Spleen (tissue), 11 donors: ENCODE results near the gene DBI. TPM values are rescaled to one million over a fixed set of nuclear protein-coding genes. Genes with fewer than 3 reads are reported as not detected.

Experiments
- DNase-seq: peaks from one replicate; pipeline ENCODE4 v3.0.0-alpha.2; 2020
- H3K27ac ChIP-seq, 8 donors: fragments of 200-600 bp; sonication (generic) in 7 of 8; 1 replicate in 4 of 8; 2 replicates in 4 of 8; pipeline versions ENCODE4 v1.5.0 to v1.8.0; 2016 to 2021; ENCODE audit warnings: inconsistent platforms in 4 of 8, mild to moderate bottlenecking in 4 of 8, moderate library complexity in 1 of 8
- H3K27me3 ChIP-seq, 7 donors: fragments of 200-600 bp; sonication (generic) in 6 of 7; replicated peaks in 1 of 7; 1 replicate in 4 of 7; 2 replicates in 3 of 7; pipeline versions ENCODE4 v1.5.0 to v1.8.0; 2016 to 2021; ENCODE audit warnings: inconsistent platforms in 3 of 7, mild to moderate bottlenecking in 1 of 7
- H3K36me3 ChIP-seq, 6 donors: fragments of 200-600 bp; sonication (generic) in 5 of 6; 1 replicate in 4 of 6; 2 replicates in 2 of 6; pipeline versions ENCODE4 v1.5.0 to v1.8.0; 2016 to 2021; ENCODE audit warnings: inconsistent platforms in 2 of 6
- H3K4me1 ChIP-seq, 6 donors: fragments of 200-600 bp; sonication (generic) in 5 of 6; 1 replicate in 3 of 6; 2 replicates in 3 of 6; pipeline versions ENCODE4 v1.5.0 to v1.8.0; 2016 to 2021; ENCODE audit warnings: inconsistent platforms in 3 of 6
- H3K4me3 ChIP-seq, 8 donors: fragments of 200-600 bp; sonication (generic) in 7 of 8; 1 replicate in 4 of 8; 2 replicates in 4 of 8; pipeline versions ENCODE4 v1.5.0 to v1.8.0; 2016 to 2021; ENCODE audit warnings: inconsistent platforms in 4 of 8, mild to moderate bottlenecking in 4 of 8, moderate library complexity in 2 of 8
- H3K9me3 ChIP-seq, 8 donors: fragments of 200-600 bp; sonication (generic) in 7 of 8; 1 replicate in 4 of 8; 2 replicates in 4 of 8; pipeline versions ENCODE4 v1.5.0 to v1.8.0; 2016 to 2021; ENCODE audit warnings: inconsistent platforms in 4 of 8
- CTCF ChIP-seq, 11 experiments: fragments of 200-600 bp in 7 of 11; fragments of 450-650 bp in 4 of 11; sonication (generic) in 4 of 11; IDR thresholded peaks in 8 of 11; conservative IDR thresholded peaks in 3 of 11; 1 replicate in 7 of 11; 2 replicates in 4 of 11; pipeline versions ENCODE4 v1.4.0 to v1.8.0; 2016 to 2021; ENCODE audit warnings: antibody characterized with exemption in 11 of 11, inconsistent platforms in 4 of 11, mild to moderate bottlenecking in 1 of 11
- POLR2A ChIP-seq, 3 donors: fragments of 450-650 bp; IDR thresholded peaks; one replicate each; pipeline ENCODE4 v1.5.1; 2017; ENCODE audit warnings: antibody characterized with exemption in 3 of 3, mild to moderate bottlenecking in 1 of 3
- POLR2AphosphoS5 ChIP-seq, 3 donors: sonication (generic); formaldehyde crosslinking; IDR thresholded peaks; one replicate each; pipeline ENCODE4 v1.5.1; 2017; ENCODE audit warnings: antibody characterized with exemption in 3 of 3
- WGBS, 5 donors: extraction: QIAGEN DNeasy Blood & Tissue Kit in 3 of 5; methylation state at CpG; one replicate each; pipeline versions ENCODE4 v1.1.5 to v1.1.7; 2013 to 2018; 5-methylcytosine and 5-hydroxymethylcytosine counted together
- intact Hi-C: fragments of 100-400 bp; cut with DNase I; formaldehyde crosslinking; loops from one replicate; pipeline ENCODE4 v1.15.0; 2023; ENCODE audit warnings: low total_unique reads
- polyA plus RNA-seq, 3 donors: library from polyadenylated mRNA; stranded (reverse); fragments of 200-250 nt; gene quantifications; one replicate each; pipeline ENCODE4 v1.2.1, GENCODE V29; 2013
- total RNA-seq, 7 donors: library from RNA; depleted of rRNA in 3 of 7; stranded (reverse); fragments of >200 nt in 3 of 7; fragmentation: NEBNext Ultra II Directional in 4 of 7; extraction: Animal tissue kit (Norgen Biotek cat#: 25700) in 4 of 7; gene quantifications; one replicate each; pipeline versions ENCODE4 v1.1.0 to v1.2.1, GENCODE V29; 2016 to 2021
- donor health status: healthy with polysubstance abuse.
- donor health status: DM: no; HTN: no; CAD: no; lungs with moderate emphysema.
- donor health status: DM: no; HTN: no; CAD: no.
- donor health status: Bipolar disorder and iron deficiency.
- donor health status: healthy.
- donor health status: DM: no; HTN: no; CAD: no.
- donor health status: DM: yes; HTN: yes; CAD: no.

DBI gene
- total and polyA plus RNA-seq, 10 donors: 37.3 to 321 (median 61.2) TPM

GRCh38 chr2:119333360-119333759, 33.4 kb upstream of the DBI start:
- Histone ChIP-seq H3K36me3 (peaks cover 0 to 31% (median 0%) of the 10 kb centered on the region in 6 donors), H3K4me3 (no peak overlapping the region), H3K27me3 (no peaks in the 10 kb centered on the region), H3K27ac (no peak overlapping the region), H3K9me3 (no peaks in the 10 kb centered on the region), H3K4me1 (peaks cover 0 to 7% (median 1%) of the 10 kb centered on the region in 6 donors)
- 76 to 87% (median 86%) methylated on average over 3 of the region's 3 CpGs for WGBS, 5 donors
- DNase-seq: no peak
- TF ChIP-seq POLR2AphosphoS5 (IDR thresholded peaks at IDR 0.05) (no peak), CTCF (IDR thresholded peaks at IDR 0.05 in 8 of 11, conservative IDR thresholded peaks at IDR 0.05 in 3 of 11) (no peak), POLR2A (IDR thresholded peaks at IDR 0.05) (no peak)
- intact Hi-C loops: no loop called here

- 89 to 99% (median 94%) methylated on average over 2 of the region's 2 CpGs for WGBS, 5 donors
- intact Hi-C loops: no loop called here
- peaks cover 0 to 35% (median 0%) of the 10 kb centered on the region in 6 donors for H3K36me3 ChIP-seq
- no peaks in the 10 kb centered on the region for H3K27me3 ChIP-seq
- TF ChIP-seq CTCF (IDR thresholded peaks at IDR 0.05 in 8 of 11, conservative IDR thresholded peaks at IDR 0.05 in 3 of 11) (no peak), POLR2AphosphoS5 (IDR thresholded peaks at IDR 0.05) (no peak), POLR2A (IDR thresholded peaks at IDR 0.05) (no peak)
- H3K27ac ChIP-seq: no peak overlapping the region
- no peak overlapping the region for H3K4me3 ChIP-seq
- H3K9me3 ChIP-seq: no peaks in the 10 kb centered on the region
- no peak for DNase-seq
- H3K4me1 ChIP-seq: peaks cover 2 to 12% (median 5%) of the 10 kb centered on the region in 6 donors
Observed at GRCh38 chr2:119333833-119334232, 32.9 kb upstream of the DBI start.

- TF ChIP-seq POLR2A (IDR thresholded peaks at IDR 0.05) (no peak), CTCF (IDR thresholded peaks at IDR 0.05 in 8 of 11, conservative IDR thresholded peaks at IDR 0.05 in 3 of 11) (no peak)
- WGBS, 5 donors: 86 to 93% (median 92%) methylated on average over 2 of the region's 2 CpGs
- no peak for DNase-seq
- no peaks in the 10 kb centered on the region for H3K9me3 ChIP-seq
- intact Hi-C loops: no loop called here
- peaks cover 4 to 26% (median 10%) of the 10 kb centered on the region in 6 donors for H3K4me1 ChIP-seq
- peaks cover 0 to 43% (median 0%) of the 10 kb centered on the region in 6 donors for H3K36me3 ChIP-seq
- H3K4me3 ChIP-seq: no peak overlapping the region
- H3K27me3 ChIP-seq: no peaks in the 10 kb centered on the region
- no peak overlapping the region for H3K27ac ChIP-seq
Observed at GRCh38 chr2:119337749-119338148, 29.0 kb upstream of the DBI start.

GRCh38 chr2:119338272-119338671, 28.5 kb upstream of the DBI start:
- TF ChIP-seq POLR2A (IDR thresholded peaks at IDR 0.05) (no peak), CTCF (IDR thresholded peaks at IDR 0.05 in 8 of 11, conservative IDR thresholded peaks at IDR 0.05 in 3 of 11) (no peak), POLR2AphosphoS5 (IDR thresholded peaks at IDR 0.05) (no peak)
- Histone ChIP-seq H3K4me1 (peaks cover 4 to 26% (median 10%) of the 10 kb centered on the region in 6 donors), H3K36me3 (peaks cover 0 to 43% (median 0%) of the 10 kb centered on the region in 6 donors), H3K27me3 (no peaks in the 10 kb centered on the region), H3K4me3 (no peak overlapping the region), H3K27ac (peak overlapping the region in 4 of 8 donors; percentile 40 to 64 (median 53)), H3K9me3 (no peaks in the 10 kb centered on the region)
- intact Hi-C loops: no loop called here
- no peak for DNase-seq
- WGBS, 5 donors: 57 to 70% (median 61%) methylated on average over 2 of the region's 2 CpGs
